HG03565 (cell line): ENCODE data around the gene PAOX.
"Not testable (repeated sequence)": the region's sequence is repeated elsewhere in the genome, so short reads cannot be mapped to it uniquely, and the experiment has no call there.

ENCODE experiments used
- ATAC-seq: cut with Tn5 transposase; IDR thresholded peaks from one replicate; pipeline ENCODE4 v1.9.1; 2021; ENCODE audit warnings: mild to moderate bottlenecking, moderate library complexity; ENCODE audit not compliant: unreplicated experiment

The PAOX gene

GRCh38 chr10:133403359-133403758 is 24.3 kb downstream of the PAOX start:
- no peak for ATAC-seq

DNA sequence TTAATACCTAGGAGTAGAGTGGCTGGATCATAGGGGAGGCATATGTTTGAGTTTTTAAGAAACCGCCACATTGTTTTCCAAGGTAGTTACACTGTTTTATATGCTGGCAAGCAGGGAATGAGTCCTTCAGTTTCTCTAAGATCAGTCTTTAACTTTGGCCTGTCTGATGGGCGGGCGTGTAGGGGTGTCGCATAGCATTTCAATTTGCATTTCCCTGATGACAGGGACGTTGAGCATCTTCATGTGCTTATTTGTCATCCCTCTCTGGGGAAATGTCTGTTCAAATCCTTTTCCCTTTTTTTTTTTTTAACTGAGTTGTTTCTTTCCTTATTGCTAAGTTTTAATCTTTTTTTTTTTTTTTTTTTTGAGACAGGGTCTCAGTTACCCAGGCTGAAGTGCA is 24.7 kb downstream of the PAOX start:
- ATAC-seq = no peak

DNA sequence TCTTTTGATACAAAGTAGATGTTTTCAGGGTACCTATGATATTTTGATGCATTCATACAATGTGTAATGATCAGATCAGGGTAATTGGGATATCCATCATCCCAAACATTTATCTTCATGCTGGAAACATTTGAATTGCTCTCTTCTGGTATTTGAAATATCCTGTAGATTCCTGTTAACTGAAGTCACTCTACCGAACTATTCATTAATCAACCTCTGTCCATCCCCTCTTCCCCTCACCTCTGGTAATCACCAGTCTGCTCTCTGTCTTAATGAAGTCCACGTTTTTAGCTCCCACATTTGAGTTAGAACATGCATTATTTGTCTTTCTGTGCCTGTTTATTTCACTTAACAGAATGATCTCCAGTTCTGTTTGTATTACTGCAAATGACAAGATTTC is 26.2 kb downstream of the PAOX start:
- no peak for ATAC-seq

GRCh38 chr10:133405844-133406527 is 26.9 kb downstream of the PAOX start:
- peak; percentile 58 for ATAC-seq

GRCh38 chr10:133411523-133412380 is 32.7 kb downstream of the PAOX start:
- no peak for ATAC-seq

DNA sequence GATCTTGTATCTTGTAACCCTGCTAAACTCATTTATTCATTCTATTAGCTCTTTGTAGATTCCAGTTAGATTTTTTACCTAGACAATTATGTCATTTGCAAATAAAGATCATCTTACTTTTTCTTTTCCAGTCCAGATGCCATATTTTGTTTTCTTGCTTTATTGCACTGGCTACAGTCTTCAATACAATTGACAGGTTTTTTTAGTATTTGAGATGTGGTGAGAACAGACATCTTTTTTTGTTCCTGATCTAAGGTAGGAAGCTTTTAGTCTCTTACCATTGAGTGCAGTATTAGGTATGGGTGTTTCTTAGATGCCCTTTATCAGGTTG is 33.3 kb downstream of the PAOX start:
- no peak for ATAC-seq

GRCh38 chr10:133414401-133414800 is 35.3 kb downstream of the PAOX start:
- ATAC-seq = not testable (repeated sequence)

DNA sequence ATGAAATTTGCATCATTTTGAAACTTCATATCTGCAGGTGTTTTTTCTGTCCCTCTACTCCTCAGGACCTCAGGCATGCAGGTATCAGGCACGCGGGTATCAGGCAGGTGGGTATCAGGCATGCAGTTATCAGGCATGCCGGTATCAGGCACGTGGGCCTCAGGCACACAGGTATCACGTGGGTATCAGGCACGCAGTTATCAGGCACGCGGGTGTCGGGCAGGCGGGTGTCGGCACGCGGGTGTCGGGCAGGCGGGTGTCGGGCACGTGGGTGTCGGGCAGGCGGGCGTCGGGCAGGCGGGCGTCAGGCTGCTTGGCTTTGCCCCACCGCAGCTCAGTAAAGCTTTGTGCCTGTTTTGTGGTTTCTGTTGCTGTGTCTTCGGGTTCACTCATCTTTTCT is 36.7 kb downstream of the PAOX start:
- ATAC-seq = no peak

DNA sequence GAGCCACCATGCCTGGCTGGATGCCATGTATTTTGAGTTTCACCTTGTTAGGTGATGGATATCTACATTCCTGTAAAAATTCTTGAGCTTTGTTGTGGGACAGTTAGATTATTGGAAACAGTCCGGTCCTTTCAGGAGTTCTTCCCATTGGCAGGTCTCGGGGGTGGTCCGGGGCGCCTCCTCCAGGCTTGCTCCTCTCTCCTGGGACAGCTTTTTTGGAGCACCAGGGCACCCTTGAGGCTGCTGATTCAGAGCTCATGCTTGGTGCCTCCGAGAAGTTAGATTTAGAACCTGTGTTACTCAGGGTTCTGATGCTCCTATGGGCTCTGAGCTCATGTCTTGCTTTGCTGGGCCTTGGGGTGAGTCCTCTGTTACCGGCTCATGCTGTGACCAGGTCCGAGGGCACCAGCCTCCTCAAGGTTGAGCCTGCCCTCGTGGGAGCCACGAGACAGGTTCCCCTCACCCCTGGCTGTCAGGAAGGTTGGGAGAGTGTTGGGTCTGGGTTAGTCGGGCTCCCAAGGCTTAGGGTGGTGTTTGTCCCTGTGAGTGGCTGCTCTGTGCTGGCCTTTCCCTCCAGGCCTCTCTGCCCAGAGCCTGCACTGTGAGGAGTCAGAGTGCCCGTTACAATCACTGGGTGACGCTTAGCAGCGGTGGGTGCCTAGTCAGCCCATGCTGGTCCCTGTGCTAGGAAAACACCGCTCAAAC is 39.4 kb downstream of the PAOX start:
- ATAC-seq = no peak

DNA sequence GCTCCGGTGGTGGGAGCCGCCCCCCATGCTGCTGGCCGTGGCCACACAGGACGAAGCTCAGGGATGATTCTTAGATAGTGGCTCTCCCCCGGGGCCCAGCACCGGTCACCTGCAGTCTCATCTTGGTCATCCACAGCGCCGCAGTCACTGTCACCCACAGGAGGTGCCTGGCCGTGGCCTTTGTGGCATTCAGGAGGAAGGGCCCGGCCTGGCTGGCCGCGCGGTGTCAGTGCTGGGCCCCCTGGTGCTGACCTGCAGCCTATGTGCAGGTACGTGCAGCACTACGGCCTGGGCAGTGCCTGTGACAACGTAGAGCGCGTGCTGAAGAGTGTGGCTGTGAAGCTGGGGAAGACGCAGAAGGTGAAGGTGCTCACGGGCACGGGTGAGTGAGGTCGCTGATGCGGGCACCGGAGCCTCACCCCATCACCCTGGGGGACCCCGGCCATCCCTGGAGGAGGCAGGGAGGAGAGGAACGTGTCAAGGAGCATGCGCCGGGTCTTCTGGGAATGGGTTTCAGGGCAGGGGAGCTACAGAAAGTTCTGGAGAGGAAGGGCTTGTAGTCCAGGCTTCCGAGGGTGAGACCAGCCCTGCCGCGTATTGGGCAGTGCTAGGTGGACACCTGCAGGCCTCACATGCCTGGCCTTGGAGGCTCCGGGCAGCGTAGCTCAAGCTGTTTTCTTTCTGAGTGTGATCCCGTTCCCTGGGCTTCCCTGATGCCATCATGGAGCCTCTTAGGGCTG is 40.3 kb downstream of the PAOX start:
- no peak for ATAC-seq

- no peak for ATAC-seq
Measured at GRCh38 chr10:133420028-133420427, 41.0 kb downstream of the PAOX start.

- no peak for ATAC-seq
Measured at GRCh38 chr10:133420579-133420978, 41.5 kb downstream of the PAOX start.

GRCh38 chr10:133421336-133422222 is 42.5 kb downstream of the PAOX start:
- no peak for ATAC-seq

DNA sequence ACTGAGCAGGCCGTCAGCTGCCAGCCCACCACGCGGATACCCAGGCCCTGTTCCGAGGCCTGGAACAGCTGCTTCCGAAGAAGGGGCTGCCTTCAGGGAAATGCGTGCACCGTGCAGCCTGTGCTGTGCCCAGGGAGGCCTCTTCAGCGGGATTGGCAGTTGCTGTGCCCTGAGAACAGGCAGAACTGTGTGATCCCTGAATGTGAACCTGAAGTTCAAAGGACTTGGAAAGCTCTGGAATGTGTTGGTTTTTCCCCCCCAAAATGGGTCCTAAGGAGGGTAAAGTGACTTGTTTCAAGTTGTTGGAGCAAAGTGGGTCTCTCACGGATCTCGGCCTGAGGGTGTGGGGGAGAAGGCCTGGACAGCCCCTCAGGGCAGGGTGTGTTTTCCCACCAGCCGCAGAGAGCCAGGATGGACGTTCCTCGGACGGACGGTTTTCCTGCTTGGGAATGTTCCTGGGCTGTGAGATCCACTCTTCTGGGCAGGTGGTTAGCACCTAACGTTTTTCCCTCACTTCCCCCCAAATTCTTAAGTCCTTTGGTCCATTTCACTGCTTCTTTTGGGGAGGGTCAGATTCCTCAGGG is 43.3 kb downstream of the PAOX start:
- ATAC-seq = no peak

DNA sequence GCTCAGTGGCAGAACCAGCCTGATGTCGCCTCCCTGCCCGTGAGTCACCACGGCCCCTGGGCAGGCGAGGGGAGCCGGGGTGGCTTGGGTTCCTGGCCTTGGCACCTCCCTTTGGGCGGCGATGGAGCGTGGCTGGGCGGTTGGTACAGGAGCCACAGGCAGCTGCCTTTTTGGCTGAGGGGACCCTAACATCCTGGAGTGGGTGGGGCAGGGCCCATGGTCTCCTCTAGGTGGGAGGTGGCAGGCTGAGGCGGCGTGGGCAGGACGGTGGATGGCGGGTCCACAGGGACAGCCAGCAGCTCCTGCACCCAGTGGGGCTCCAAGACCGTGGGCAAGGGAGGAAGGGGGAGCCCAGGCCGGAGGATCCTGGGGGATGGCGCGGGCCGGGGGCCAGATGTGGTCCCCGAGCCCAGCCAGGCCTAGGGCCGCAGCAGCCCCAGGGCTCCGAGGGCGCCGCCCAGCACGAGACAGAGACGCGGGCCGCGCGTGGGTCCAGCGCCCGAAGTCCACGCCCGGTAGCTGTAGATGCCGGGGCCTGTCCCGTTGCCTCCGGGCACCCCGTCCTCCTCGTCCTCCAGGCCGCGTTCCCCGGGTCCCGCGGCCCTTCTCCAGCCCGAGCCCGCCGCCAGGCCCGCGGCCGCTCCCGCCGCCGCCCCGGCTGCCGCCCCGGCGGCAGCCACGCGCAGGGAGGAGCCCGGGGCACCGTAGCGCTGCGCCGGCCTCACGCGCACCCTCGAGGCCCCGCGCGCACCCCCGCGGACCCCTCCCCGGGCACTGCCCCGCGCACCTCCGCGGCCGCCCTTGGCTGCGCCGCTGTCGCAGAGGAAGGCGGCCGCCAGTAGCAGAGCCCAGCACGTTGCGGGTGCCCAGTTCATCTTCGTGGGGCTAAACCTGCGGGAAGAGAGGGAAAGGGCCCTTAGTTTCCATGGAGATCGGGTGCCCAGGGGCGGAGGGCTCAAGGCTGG is 44.0 kb downstream of the PAOX start:
- no peak for ATAC-seq

DNA sequence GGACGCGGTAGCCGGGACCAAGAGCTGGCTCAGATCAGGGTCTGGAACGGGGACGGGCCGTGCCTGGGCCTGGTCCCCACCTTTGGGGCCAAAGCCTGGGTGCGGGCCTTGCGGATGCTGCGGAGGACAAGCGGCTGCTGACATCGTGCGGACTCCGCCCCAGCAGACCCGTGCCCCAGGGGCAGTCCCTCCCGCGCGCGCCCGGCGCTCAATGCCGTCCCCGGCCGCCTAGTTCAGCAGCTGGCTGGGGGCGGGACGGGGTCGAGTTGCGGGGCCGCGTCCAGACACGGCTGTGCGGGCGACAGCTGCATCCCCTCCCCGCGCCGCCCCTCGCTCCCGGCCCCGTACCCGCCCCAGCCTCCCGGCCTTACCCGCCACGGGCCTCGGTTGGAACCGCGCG is 45.0 kb downstream of the PAOX start:
- ATAC-seq = not testable (repeated sequence)

DNA sequence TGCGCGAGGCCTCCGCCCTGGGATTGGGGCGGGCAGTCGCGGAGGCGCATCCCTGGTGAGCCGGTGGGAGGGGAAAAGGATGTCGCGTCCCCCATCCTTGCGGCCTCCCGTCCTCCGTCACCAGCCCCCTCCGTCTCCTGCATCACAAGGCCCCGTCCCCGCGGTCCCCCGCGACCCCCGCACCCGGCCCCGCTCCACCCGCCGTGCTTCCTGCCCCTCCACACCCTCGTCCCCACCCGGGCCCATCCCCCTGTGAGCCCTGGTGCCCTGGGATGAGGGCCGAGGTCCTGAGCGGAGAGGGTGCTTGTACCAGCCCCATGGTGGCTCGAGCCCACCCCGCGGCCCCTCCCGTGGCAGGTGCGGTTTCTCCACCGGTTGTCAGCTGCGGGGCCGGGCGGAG is 45.5 kb downstream of the PAOX start, which contains the start of gene SPRN:
Gene SPRN, minus strand, starts transcription at position 25 of the 400 bp plus-strand sequence. CDS start 944 bp downstream, outside the sequence.
- not testable (repeated sequence) for ATAC-seq

DNA sequence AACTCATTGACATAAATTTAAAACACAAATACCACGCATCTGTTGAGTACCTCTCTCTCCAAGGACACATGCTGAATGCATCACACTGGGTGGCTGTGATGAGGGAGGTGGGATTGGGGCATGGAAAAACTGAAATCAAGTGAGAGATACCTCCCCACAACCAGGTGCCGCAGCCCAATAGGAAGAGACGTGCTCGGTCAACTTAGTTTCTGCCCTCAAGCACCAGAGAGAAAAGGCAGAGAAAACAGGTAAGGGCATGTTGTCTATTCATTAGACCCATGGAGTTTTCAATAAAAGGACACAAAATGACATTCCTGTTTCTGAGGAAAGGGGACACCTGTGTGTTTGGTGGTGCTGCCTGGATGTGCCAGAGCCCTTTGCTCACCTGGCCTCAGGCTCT is 50.5 kb downstream of the PAOX start:
- ATAC-seq = not testable (repeated sequence)
